Activated naive CD4-positive, alpha-beta T cell treated with anti-CD3 and anti-CD28 coated beads, Interleukin-2, amount 50 U/mL, for 24 hours (primary cell): ENCODE data around the gene RNLS.

ENCODE experiments used
- H3K27ac Mint-ChIP-seq: one replicate; pipeline ENCODE4 v1.8.0; 2021; ENCODE audit warnings: mild to moderate bottlenecking, mixed read lengths
- H3K27me3 Mint-ChIP-seq: one replicate; pipeline ENCODE4 v1.8.0; 2021; ENCODE audit warnings: mixed read lengths
- H3K36me3 Mint-ChIP-seq: one replicate; pipeline ENCODE4 v1.8.0; 2021; ENCODE audit warnings: mixed read lengths
- H3K4me1 Mint-ChIP-seq: one replicate; pipeline ENCODE4 v1.8.0; 2021; ENCODE audit warnings: mixed read lengths
- H3K4me3 Mint-ChIP-seq: one replicate; pipeline ENCODE4 v1.8.0; 2021; ENCODE audit warnings: mild to moderate bottlenecking, mixed read lengths
- H3K9me3 Mint-ChIP-seq: one replicate; pipeline ENCODE4 v1.8.0; 2021; ENCODE audit warnings: mixed read lengths

RNLS gene

GRCh38 chr10:88482220-88482619, 100.9 kb downstream of the RNLS start:
- Mint-ChIP-seq H3K4me3 (no peak overlapping the region), H3K9me3 (peaks cover 10% of the 10 kb centered on the region), H3K27me3 (no peaks in the 10 kb centered on the region), H3K4me1 (no peaks in the 10 kb centered on the region), H3K27ac (no peak overlapping the region), H3K36me3 (peaks cover 15% of the 10 kb centered on the region)

- Mint-ChIP-seq H3K36me3 (peaks cover 5% of the 10 kb centered on the region), H3K9me3 (peaks cover 5% of the 10 kb centered on the region), H3K4me3 (no peak overlapping the region), H3K27me3 (no peaks in the 10 kb centered on the region), H3K4me1 (no peaks in the 10 kb centered on the region), H3K27ac (no peak overlapping the region)
These were observed 104.9 kb downstream of the RNLS start for GRCh38 chr10:88478256-88478655.

- no peak overlapping the region for H3K4me3 Mint-ChIP-seq
- no peaks in the 10 kb centered on the region for H3K4me1 Mint-ChIP-seq
These were observed 105.6 kb downstream of the RNLS start for GRCh38 chr10:88477343-88478085.

GRCh38 chr10:88474884-88475844, 108.0 kb downstream of the RNLS start:
- Mint-ChIP-seq H3K9me3 (no peaks in the 10 kb centered on the region), H3K4me3 (no peak overlapping the region), H3K36me3 (no peaks in the 10 kb centered on the region), H3K27me3 (no peaks in the 10 kb centered on the region), H3K27ac (no peak overlapping the region), H3K4me1 (no peaks in the 10 kb centered on the region)

More at GRCh38 chr10:88477343-88478085, 105.6 kb downstream of the RNLS start:
- no peak overlapping the region for H3K27ac Mint-ChIP-seq
- H3K36me3 Mint-ChIP-seq: peaks cover 5% of the 10 kb centered on the region
- H3K9me3 Mint-ChIP-seq: peaks cover 5% of the 10 kb centered on the region
- no peaks in the 10 kb centered on the region for H3K27me3 Mint-ChIP-seq

- no peaks in the 10 kb centered on the region for H3K4me1 Mint-ChIP-seq
- H3K4me3 Mint-ChIP-seq: no peak overlapping the region
- no peaks in the 10 kb centered on the region for H3K27me3 Mint-ChIP-seq
- H3K27ac Mint-ChIP-seq: no peak overlapping the region
- no peaks in the 10 kb centered on the region for H3K9me3 Mint-ChIP-seq
- no peaks in the 10 kb centered on the region for H3K36me3 Mint-ChIP-seq
These were observed 108.9 kb downstream of the RNLS start for GRCh38 chr10:88473989-88474883.

- Mint-ChIP-seq H3K9me3 (no peaks in the 10 kb centered on the region), H3K4me1 (no peaks in the 10 kb centered on the region), H3K27ac (no peak overlapping the region), H3K4me3 (no peak overlapping the region), H3K27me3 (no peaks in the 10 kb centered on the region), H3K36me3 (no peaks in the 10 kb centered on the region)
These were observed 110.6 kb downstream of the RNLS start for GRCh38 chr10:88472540-88472939.

- Mint-ChIP-seq H3K4me3 (no peak overlapping the region), H3K27ac (no peak overlapping the region), H3K4me1 (no peaks in the 10 kb centered on the region), H3K9me3 (no peaks in the 10 kb centered on the region), H3K27me3 (no peaks in the 10 kb centered on the region), H3K36me3 (no peaks in the 10 kb centered on the region)
These were observed 111.2 kb downstream of the RNLS start for GRCh38 chr10:88471899-88472298.

GRCh38 chr10:88467835-88468485, 115.2 kb downstream of the RNLS start:
- Mint-ChIP-seq H3K27ac (no peak overlapping the region), H3K36me3 (no peaks in the 10 kb centered on the region), H3K4me3 (no peak overlapping the region), H3K27me3 (no peaks in the 10 kb centered on the region), H3K9me3 (no peaks in the 10 kb centered on the region), H3K4me1 (no peaks in the 10 kb centered on the region)

GRCh38 chr10:88466786-88467185, 116.3 kb downstream of the RNLS start:
- Mint-ChIP-seq H3K4me1 (no peaks in the 10 kb centered on the region), H3K27ac (no peak overlapping the region), H3K4me3 (no peak overlapping the region), H3K36me3 (no peaks in the 10 kb centered on the region), H3K27me3 (no peaks in the 10 kb centered on the region), H3K9me3 (no peaks in the 10 kb centered on the region)

GRCh38 chr10:88465765-88466164, 117.4 kb downstream of the RNLS start:
- Mint-ChIP-seq H3K9me3 (no peaks in the 10 kb centered on the region), H3K27ac (no peak overlapping the region), H3K36me3 (no peaks in the 10 kb centered on the region), H3K4me3 (no peak overlapping the region), H3K27me3 (no peaks in the 10 kb centered on the region), H3K4me1 (no peaks in the 10 kb centered on the region)

- Mint-ChIP-seq H3K27ac (no peak overlapping the region), H3K4me3 (no peak overlapping the region), H3K36me3 (no peaks in the 10 kb centered on the region), H3K4me1 (no peaks in the 10 kb centered on the region), H3K27me3 (no peaks in the 10 kb centered on the region), H3K9me3 (no peaks in the 10 kb centered on the region)
These were observed 119.3 kb downstream of the RNLS start for GRCh38 chr10:88463811-88464210.

GRCh38 chr10:88461426-88461825, 121.7 kb downstream of the RNLS start:
- Mint-ChIP-seq H3K27ac (no peak overlapping the region), H3K9me3 (no peaks in the 10 kb centered on the region), H3K4me3 (no peak overlapping the region), H3K4me1 (no peaks in the 10 kb centered on the region), H3K27me3 (no peaks in the 10 kb centered on the region), H3K36me3 (no peaks in the 10 kb centered on the region)

GRCh38 chr10:88459530-88459929, 123.6 kb downstream of the RNLS start:
- Mint-ChIP-seq H3K27ac (no peak overlapping the region), H3K9me3 (no peaks in the 10 kb centered on the region), H3K4me1 (no peaks in the 10 kb centered on the region), H3K27me3 (no peaks in the 10 kb centered on the region), H3K4me3 (no peak overlapping the region), H3K36me3 (no peaks in the 10 kb centered on the region)

- Mint-ChIP-seq H3K27me3 (no peaks in the 10 kb centered on the region), H3K4me3 (no peak overlapping the region), H3K9me3 (no peaks in the 10 kb centered on the region), H3K4me1 (no peaks in the 10 kb centered on the region), H3K27ac (no peak overlapping the region), H3K36me3 (peaks cover 4% of the 10 kb centered on the region)
These were observed 124.9 kb downstream of the RNLS start for GRCh38 chr10:88458209-88458608.

- H3K36me3 Mint-ChIP-seq: peaks cover 4% of the 10 kb centered on the region
- no peaks in the 10 kb centered on the region for H3K9me3 Mint-ChIP-seq
- H3K27ac Mint-ChIP-seq: no peak overlapping the region
- no peak overlapping the region for H3K4me3 Mint-ChIP-seq
- H3K27me3 Mint-ChIP-seq: no peaks in the 10 kb centered on the region
- H3K4me1 Mint-ChIP-seq: no peaks in the 10 kb centered on the region
These were observed 125.5 kb downstream of the RNLS start for GRCh38 chr10:88457660-88458059.
